Kidney (tissue), 14 donors: Measurements from ENCODE around the gene ATP5MK. TPM values are rescaled to one million over a fixed set of nuclear protein-coding genes. Genes with fewer than 3 reads are reported as not detected.

Experiments
- DNase-seq, 5 donors: peaks; one replicate each; pipeline ENCODE4 v3.0.0-alpha.2; 2013 to 2020
- FAIRE-seq: peaks from 2 replicates; lab custom pipeline; 2012; peaks lifted over from hg19 to GRCh38; lab: Jason Lieb, UNC
- H3K27ac ChIP-seq, 2 donors: one replicate each; pipeline ENCODE4 v1.7.0; 2013; ENCODE audit warnings: low read depth in 2 of 2, low read length in 2 of 2, inconsistent platforms in 1 of 2
- H3K27me3 ChIP-seq: one replicate; pipeline ENCODE4 v1.7.1; 2013; ENCODE audit warnings: low read length, inconsistent platforms; ENCODE audit not compliant: control insufficient read depth, insufficient read depth
- H3K36me3 ChIP-seq, 3 donors: one replicate each; pipeline versions ENCODE4 v1.7.0 to v1.7.1; 2013; ENCODE audit warnings: low read length in 3 of 3, control low read depth in 1 of 3, inconsistent platforms in 1 of 3; ENCODE audit not compliant: insufficient read depth in 3 of 3, control insufficient read depth in 2 of 3
- H3K4me1 ChIP-seq, 3 donors: one replicate each; pipeline versions ENCODE4 v1.7.0 to v1.7.1; 2013; ENCODE audit warnings: low read length in 3 of 3, inconsistent platforms in 1 of 3, low read depth in 1 of 3; ENCODE audit not compliant: control insufficient read depth in 2 of 3, insufficient read depth in 2 of 3
- H3K4me3 ChIP-seq, 3 donors: one replicate each; pipeline versions ENCODE4 v1.7.0 to v1.8.1; 2013; ENCODE audit warnings: low read length in 3 of 3, control low read depth in 1 of 3, inconsistent platforms in 1 of 3
- H3K9ac ChIP-seq, 3 donors: one replicate each; pipeline versions ENCODE4 v1.7.0 to v1.7.1; 2013; ENCODE audit warnings: low read length in 3 of 3, control low read depth in 1 of 3, inconsistent platforms in 1 of 3
- H3K9me3 ChIP-seq, 3 donors: one replicate each; pipeline versions ENCODE4 v1.7.0 to v1.7.1; 2013; ENCODE audit warnings: low read length in 3 of 3, control low read depth in 1 of 3, inconsistent platforms in 1 of 3; ENCODE audit not compliant: control insufficient read depth in 2 of 3, insufficient read depth in 1 of 3
- CTCF ChIP-seq: IDR thresholded peaks from 3 replicates; pipeline ENCODE4 v1.5.1; 2012; ENCODE audit warnings: mild to moderate bottlenecking, moderate library complexity, borderline replicate concordance; ENCODE audit not compliant: insufficient read depth; ENCODE audit errors: extremely low read depth
- intact Hi-C: fragments of 100-400 bp; cut with DNase I; formaldehyde crosslinking; loops from one replicate; pipeline ENCODE4 v1.11.1; 2022
- polyA plus RNA-seq: library from polyadenylated mRNA; stranded (reverse); fragments of 350-450 nt; fragmentation: Illumina TruSeq; extraction: RNeasy Lipid Tissue Mini Kit (QIAGEN cat#74804); gene quantifications from one replicate; pipeline ENCODE4 v1.2.3, GENCODE V29; 2014; ENCODE audit warnings: low read depth, low replicate concordance; ENCODE audit not compliant: insufficient read depth
- total RNA-seq: library from RNA; stranded (reverse); fragmentation: NEBNext Ultra II Directional; extraction: Animal tissue kit (Norgen Biotek cat#: 25700); gene quantifications from one replicate; pipeline ENCODE4 v1.2.1, GENCODE V29; 2021
- donor health status: control.
- donor health status: control.
- donor health status: control.
- donor health status: control.
- donor health status: control.
- donor health status: DM: yes; HTN: yes; CAD: no.
- donor health status: Normal renal cell carcinoma (clear cell type).

Gene ATP5MK
- total and polyA plus RNA-seq, 2 donors from 2014 or later = 265 to 1,143 TPM

- TF ChIP-seq CTCF = no peak
- Histone ChIP-seq H3K4me1 (peaks cover 0 to 7% (median 0%) of the 10 kb centered on the region in 3 donors), H3K27ac (no peak overlapping the region), H3K9ac (no peak overlapping the region), H3K36me3 (peaks cover under 1 to 28% (median under 1%) of the 10 kb centered on the region in 3 donors), H3K4me3 (no peak overlapping the region), H3K9me3 (no peaks in the 10 kb centered on the region), H3K27me3 (no peaks in the 10 kb centered on the region)
- FAIRE-seq (no peak), DNase-seq (no peak)
- intact Hi-C loops = no loop called here
Measured at GRCh38 chr10:103394180-103394579, 2.1 kb downstream of the ATP5MK start.

GRCh38 chr10:103382769-103383168, 13.5 kb downstream of the ATP5MK start:
- Histone ChIP-seq H3K9me3 (no peaks in the 10 kb centered on the region), H3K27ac (no peak overlapping the region), H3K4me1 (no peaks in the 10 kb centered on the region), H3K9ac (no peak overlapping the region), H3K4me3 (no peak overlapping the region), H3K36me3 (peaks cover 0 to 16% (median 9%) of the 10 kb centered on the region in 3 donors), H3K27me3 (no peaks in the 10 kb centered on the region)
- FAIRE-seq (no peak), DNase-seq (no peak)
- intact Hi-C loops = no loop called here
- no peak for TF ChIP-seq CTCF

- no peak for DNase-seq
Measured at GRCh38 chr10:103374263-103374662, 22.0 kb downstream of the ATP5MK start.

More at GRCh38 chr10:103374263-103374662, 22.0 kb downstream of the ATP5MK start:
- Histone ChIP-seq H3K4me3 (no peak overlapping the region), H3K4me1 (no peaks in the 10 kb centered on the region), H3K27me3 (no peaks in the 10 kb centered on the region), H3K36me3 (peaks cover 3 to 13% (median 12%) of the 10 kb centered on the region in 3 donors), H3K27ac (no peak overlapping the region), H3K9ac (no peak overlapping the region), H3K9me3 (no peaks in the 10 kb centered on the region)
- intact Hi-C loops = no loop called here
- no peak for FAIRE-seq
- TF ChIP-seq CTCF = no peak
